Measurements from ENCODE around the gene SULT1C3. TPM values are rescaled to one million over a fixed set of nuclear protein-coding genes. Genes with fewer than 3 reads are reported as not detected.

The SULT1C3 gene
- total RNA-seq, 1 donor from 2014 or later = not detected

- H3K27ac Mint-ChIP-seq = no peak overlapping the region
- DNase-seq (ENCODE audit: low spot score, unreplicated experiment) = no peak
- TF ChIP-seq CTCF (IDR thresholded peaks at IDR 0.05; ENCODE audit: unreplicated experiment) = no peak
- peaks cover 36% of the 10 kb centered on the region for H3K36me3 Mint-ChIP-seq (ENCODE audit: insufficient read depth)
- H3K9me3 Mint-ChIP-seq (ENCODE audit: low read depth) = peaks cover 9% of the 10 kb centered on the region
- H3K27me3 Mint-ChIP-seq = no peaks in the 10 kb centered on the region
- no peak overlapping the region for H3K4me3 Mint-ChIP-seq (ENCODE audit: low read depth)
- peaks cover 10% of the 10 kb centered on the region for H3K4me1 Mint-ChIP-seq (ENCODE audit: low read depth)
Observed at GRCh38 chr2:108305901-108306300, 66.1 kb downstream of the SULT1C3 start.

DNA sequence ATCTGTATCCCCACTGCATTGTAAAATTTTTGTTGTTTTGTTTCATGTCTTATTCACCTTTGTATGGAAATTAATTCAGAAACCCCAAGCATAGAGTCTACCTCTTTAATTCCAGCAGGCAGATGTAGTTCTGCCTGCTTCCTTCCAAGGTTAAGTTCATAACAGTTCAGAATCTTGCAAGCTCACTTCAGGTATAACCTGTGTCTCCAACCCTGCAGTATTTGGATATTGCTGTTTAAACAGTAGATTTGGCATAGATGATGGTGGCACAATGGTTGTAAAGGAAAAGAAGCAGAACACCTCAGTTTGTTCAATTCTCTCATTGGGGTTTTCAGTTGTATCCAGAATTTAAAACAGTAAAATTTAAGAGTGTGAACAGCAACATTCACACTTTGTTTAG, 70.1 kb downstream of the SULT1C3 start:
- peaks cover 44% of the 10 kb centered on the region for H3K36me3 Mint-ChIP-seq (ENCODE audit: insufficient read depth)
- no peak overlapping the region for H3K27ac Mint-ChIP-seq
- no peak for DNase-seq (ENCODE audit: low spot score, unreplicated experiment)
- no peak overlapping the region for H3K4me3 Mint-ChIP-seq (ENCODE audit: low read depth)
- no peak for TF ChIP-seq CTCF (IDR thresholded peaks at IDR 0.05; ENCODE audit: unreplicated experiment)
- peaks cover 28% of the 10 kb centered on the region for H3K4me1 Mint-ChIP-seq (ENCODE audit: low read depth)
- H3K9me3 Mint-ChIP-seq (ENCODE audit: low read depth) = peaks cover 13% of the 10 kb centered on the region
- H3K27me3 Mint-ChIP-seq = no peaks in the 10 kb centered on the region

Other genes starting within 250 kb of the SULT1C3 start
- gene SULT1C2, start 48.9 kb downstream of the SULT1C3 start, total RNA-seq = 15.4 and 16.3 TPM in 2 replicates
- 31.2 and 35.5 TPM in 2 replicates for gene SULT1C4, start 138.0 kb downstream of the SULT1C3 start, total RNA-seq
- 79.4 and 82.8 TPM in 2 replicates for gene GCC2, start 209.2 kb downstream of the SULT1C3 start, total RNA-seq

All from progenitor cell of endocrine pancreas (in vitro differentiated cells).